ENCODE results near the gene DBNDD2.

Gene DBNDD2

DNA sequence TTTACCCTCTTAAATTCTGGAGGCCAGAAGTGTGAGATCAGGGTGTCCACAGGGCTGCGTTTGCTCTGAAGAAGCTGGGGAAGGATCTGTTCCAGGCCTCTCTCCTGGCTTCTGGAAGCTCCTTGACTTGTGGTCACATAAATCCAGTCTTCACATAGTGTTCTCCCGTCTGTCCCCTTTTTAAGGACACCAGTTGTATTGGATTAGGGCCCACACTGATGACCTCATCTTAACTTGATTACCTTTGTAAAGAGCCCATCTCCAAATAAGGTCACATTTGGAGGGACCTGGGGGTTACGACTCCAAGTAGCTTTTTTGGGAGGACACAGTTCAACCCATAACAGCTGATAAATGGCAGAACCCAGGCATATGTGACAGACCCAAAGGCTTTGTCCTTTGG, 41.4 kb downstream of the DBNDD2 start:
- DNase-seq (ENCODE audit: low spot score) = no peak

DNA sequence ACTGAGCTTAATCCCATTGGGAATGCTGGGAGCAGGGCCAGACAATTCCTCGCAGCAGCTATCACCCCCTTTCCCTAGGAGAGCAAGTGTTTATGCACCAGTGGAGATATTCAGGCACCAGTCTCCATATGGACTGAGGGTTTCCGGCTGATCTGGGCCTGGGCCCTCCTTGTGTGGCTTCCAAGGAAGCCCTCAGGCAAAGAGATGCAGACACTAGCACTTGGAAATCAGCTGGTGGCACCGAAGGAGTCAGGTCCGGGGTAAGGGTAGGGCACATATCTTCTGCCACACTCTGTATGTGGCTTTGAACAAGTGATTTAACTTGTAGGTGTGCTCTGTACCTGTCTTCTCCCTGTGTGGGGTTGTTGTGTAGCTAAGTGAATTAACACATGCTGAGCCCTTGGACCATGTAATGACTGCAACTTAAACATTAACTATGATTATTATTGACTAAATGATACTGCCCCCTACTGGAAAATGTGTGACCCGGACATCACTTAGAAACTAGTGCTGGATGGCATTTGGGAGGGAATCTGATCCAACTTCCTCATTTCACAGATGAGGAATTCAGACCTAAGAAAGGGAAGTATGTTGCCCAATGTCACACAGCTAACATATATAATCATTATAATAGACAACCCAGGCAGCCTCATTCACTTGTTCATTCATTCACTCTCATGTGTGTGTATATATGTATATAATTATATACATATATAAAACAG, 42.2 kb downstream of the DBNDD2 start:
- DNase-seq (ENCODE audit: low spot score) = peak; percentile 36

DNA sequence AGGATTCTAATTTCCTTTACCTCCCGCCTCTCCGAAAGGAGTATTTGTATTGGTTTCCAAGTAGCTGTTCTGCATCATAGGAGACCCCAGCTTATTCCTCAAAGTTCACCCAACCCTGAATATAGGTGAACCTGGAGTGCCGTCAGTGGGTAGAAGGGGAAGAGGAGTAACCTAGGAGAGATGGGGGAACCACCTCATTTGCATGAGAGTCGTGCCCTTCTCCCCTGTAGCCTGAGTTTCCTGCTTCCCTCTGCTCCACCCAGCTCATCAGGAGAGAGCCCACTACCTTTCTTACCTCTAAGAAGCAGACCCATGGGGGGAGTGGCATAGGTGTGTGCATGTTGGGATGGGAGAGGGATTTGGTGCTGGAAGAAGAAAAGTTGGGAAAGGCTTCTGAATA, 44.1 kb downstream of the DBNDD2 start:
- no peak for DNase-seq (ENCODE audit: low spot score)

DNA sequence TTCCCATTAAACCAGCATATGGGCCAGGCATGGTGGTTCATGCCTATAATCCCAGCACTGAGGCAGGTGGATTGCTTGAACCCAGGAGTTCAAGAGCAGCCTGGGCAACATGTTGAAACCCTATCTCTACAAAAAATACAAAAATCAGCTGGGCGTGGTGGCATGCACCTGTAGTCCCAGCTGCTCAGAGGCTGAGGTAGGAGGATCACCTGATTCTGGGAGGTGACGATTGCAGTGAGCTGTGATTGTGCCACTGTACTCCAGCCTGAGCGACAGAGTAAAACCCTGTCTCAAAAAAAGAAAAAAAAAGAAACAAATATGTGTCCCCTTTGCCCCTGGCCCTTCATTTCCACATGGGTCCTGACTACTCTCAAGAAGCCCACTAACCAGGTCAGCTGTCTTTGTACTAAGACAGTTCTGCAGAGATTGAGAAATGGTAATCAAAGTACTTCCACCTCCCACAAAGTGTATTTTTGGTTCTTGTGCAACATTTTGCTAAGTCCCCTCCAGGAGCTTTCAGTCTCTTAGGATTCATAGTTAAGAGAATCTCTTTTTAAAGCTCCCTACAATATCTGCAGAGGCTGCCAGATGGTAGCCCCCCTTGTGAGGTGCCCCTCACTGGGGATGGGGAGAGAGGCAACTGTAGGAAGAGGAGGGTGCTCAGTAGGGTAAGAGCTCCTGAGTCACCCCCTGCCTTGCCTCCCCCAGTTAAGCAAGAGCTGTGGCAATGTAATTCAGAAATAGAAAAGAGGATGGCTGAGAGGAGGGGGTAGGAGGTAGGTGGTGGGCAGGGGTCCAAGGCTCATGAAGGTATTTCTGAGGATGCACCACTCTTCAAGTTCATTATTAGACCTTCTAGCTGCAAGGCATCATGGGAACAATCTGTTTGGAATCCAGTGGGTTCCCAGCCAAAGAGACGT, 44.9 kb downstream of the DBNDD2 start:
- no peak for DNase-seq (ENCODE audit: low spot score)

DNA sequence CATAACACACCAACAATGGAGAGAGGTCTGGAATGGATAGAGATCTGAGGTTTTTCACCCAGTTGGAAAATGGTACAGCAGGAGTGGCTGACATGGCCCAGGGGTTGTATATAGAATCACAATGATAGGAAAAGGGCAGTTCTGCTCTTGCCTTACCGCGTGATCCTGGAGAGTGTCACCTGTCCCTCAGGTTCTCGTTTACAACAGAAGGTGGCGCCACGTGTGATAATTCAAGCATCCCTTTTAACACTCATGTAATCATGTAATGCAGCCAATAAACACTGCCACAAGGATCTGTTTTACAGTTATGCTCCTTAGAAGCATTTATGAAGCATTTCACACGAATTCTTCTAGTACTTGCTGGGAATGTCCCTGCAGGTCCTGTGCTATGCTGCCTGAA, 48.5 kb downstream of the DBNDD2 start:
- DNase-seq (ENCODE audit: low spot score) = no peak

DNA sequence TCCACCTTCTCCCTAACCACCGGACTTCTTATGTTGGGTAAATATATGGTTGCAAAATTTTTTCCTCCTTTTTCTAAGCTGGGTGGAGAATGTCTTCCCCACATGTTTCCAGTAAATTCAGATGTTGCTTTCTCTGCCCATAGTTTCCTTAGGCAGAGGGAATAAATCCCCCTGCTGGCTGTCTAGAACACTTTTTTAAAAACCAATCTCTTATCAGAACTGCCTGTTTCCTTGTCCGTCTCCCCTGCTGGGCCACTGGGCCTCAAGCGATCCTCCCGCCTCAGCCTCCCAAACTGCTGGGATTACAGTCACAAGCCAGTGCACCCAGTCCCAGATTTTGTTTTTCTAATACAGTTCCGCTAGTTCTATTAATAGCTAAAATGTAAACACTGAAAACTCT, 51.5 kb downstream of the DBNDD2 start:
- no peak for DNase-seq (ENCODE audit: low spot score)
